Stimulated activated CD8-positive, alpha-beta memory T cell treated with anti-CD3 and anti-CD28 coated beads, Interleukin-12 subunit alpha, Interleukin-12 subunit beta, amount 100 ng/mL, for 4 hours (primary cell): ENCODE measurements around the gene GNPTAB.
"Not testable (repeated sequence)": the region's sequence is repeated elsewhere in the genome, so short reads cannot be mapped to it uniquely, and the experiment has no call there.

ENCODE experiments used
- DNase-seq: peaks from one replicate; pipeline ENCODE4 v3.0.0-alpha.2; 2020; ENCODE audit warnings: low read depth

The GNPTAB gene

GRCh38 chr12:101852998-101853397 is 22.2 kb upstream of the GNPTAB start:
- no peak for DNase-seq

GRCh38 chr12:101850199-101850598 is 19.4 kb upstream of the GNPTAB start:
- no peak for DNase-seq

- DNase-seq: no peak
Measured at GRCh38 chr12:101847325-101847724, 16.6 kb upstream of the GNPTAB start.

GRCh38 chr12:101845137-101845711 is 14.5 kb upstream of the GNPTAB start:
- no peak for DNase-seq

GRCh38 chr12:101841069-101841468 is 10.3 kb upstream of the GNPTAB start:
- DNase-seq: no peak

- peak; percentile 31 for DNase-seq
Measured at GRCh38 chr12:101839324-101840283, 8.8 kb upstream of the GNPTAB start.

GRCh38 chr12:101838628-101839323 is 8.0 kb upstream of the GNPTAB start:
- no peak for DNase-seq

- no peak for DNase-seq
Measured at GRCh38 chr12:101832030-101832429, 1.3 kb upstream of the GNPTAB start.

- no peak for DNase-seq
Measured at GRCh38 chr12:101829639-101830366, 956 bp downstream of the GNPTAB start.

- no peak for DNase-seq
Measured at GRCh38 chr12:101828463-101829196, 2.1 kb downstream of the GNPTAB start.

GRCh38 chr12:101826766-101827368 is 3.9 kb downstream of the GNPTAB start:
- DNase-seq: no peak

- DNase-seq: no peak
Measured at GRCh38 chr12:101824831-101825230, 5.9 kb downstream of the GNPTAB start.

GRCh38 chr12:101823891-101824290 is 6.9 kb downstream of the GNPTAB start:
- peak; percentile 27 for DNase-seq

GRCh38 chr12:101823039-101823438 is 7.7 kb downstream of the GNPTAB start:
- no peak for DNase-seq

GRCh38 chr12:101819467-101819866 is 11.3 kb downstream of the GNPTAB start:
- DNase-seq: no peak

GRCh38 chr12:101818689-101819088 is 12.1 kb downstream of the GNPTAB start:
- DNase-seq: not testable (repeated sequence)

- DNase-seq: no peak
Measured at GRCh38 chr12:101813117-101813516, 17.6 kb downstream of the GNPTAB start.

GRCh38 chr12:101812716-101813115 is 18.0 kb downstream of the GNPTAB start:
- not testable (repeated sequence) for DNase-seq

- DNase-seq: not testable (repeated sequence)
Measured at GRCh38 chr12:101811342-101811741, 19.4 kb downstream of the GNPTAB start.

- DNase-seq: no peak
Measured at GRCh38 chr12:101809208-101809607, 21.6 kb downstream of the GNPTAB start.

GRCh38 chr12:101806265-101806664 is 24.5 kb downstream of the GNPTAB start:
- DNase-seq: no peak
